CD4-positive, CD25-positive, alpha-beta regulatory T cell (primary cell): ENCODE results near the gene KIAA1328. TPM values are rescaled to one million over a fixed set of nuclear protein-coding genes. Genes with fewer than 3 reads are reported as not detected.

Source experiments
- ATAC-seq, 2 donors: fragments of 150-1000 bp; cut with Tn5 transposase; one replicate each; pipeline ENCODE4 v1.10.0; 2021; ENCODE audit warnings: low read depth in 2 of 2, moderate number of reproducible peaks in 2 of 2, moderate library complexity in 1 of 2
- DNase-seq, 3 donors: peaks; one replicate each; pipeline versions ENCODE4 v3.0.0 to v3.0.0-alpha.2; 2012 to 2022; ENCODE audit warnings: mixed read lengths in 1 of 3
- H3K27ac ChIP-seq: one replicate; pipeline ENCODE4 v1.7.0; 2013; ENCODE audit warnings: mild to moderate bottlenecking, low read length; ENCODE audit not compliant: insufficient read depth, poor library complexity, severe bottlenecking
- H3K27me3 ChIP-seq: one replicate; pipeline ENCODE4 v1.7.0; 2013; ENCODE audit warnings: low read length; ENCODE audit not compliant: control insufficient read depth, insufficient read depth
- H3K36me3 ChIP-seq: one replicate; pipeline ENCODE4 v1.7.0; 2013; ENCODE audit warnings: mild to moderate bottlenecking, low read length, moderate library complexity; ENCODE audit not compliant: control insufficient read depth, insufficient read depth
- H3K4me1 ChIP-seq: 2 replicates; pipeline ENCODE4 v1.7.0; 2013; ENCODE audit warnings: mild to moderate bottlenecking, low read length; ENCODE audit not compliant: insufficient read depth, control insufficient read depth, poor library complexity, severe bottlenecking
- H3K4me3 ChIP-seq: one replicate; pipeline ENCODE4 v1.7.0; 2013; ENCODE audit warnings: low read depth, mild to moderate bottlenecking, low read length, moderate library complexity
- H3K9me3 ChIP-seq, 2 experiments: 1 replicate in 1 of 2; 2 replicates in 1 of 2; pipeline ENCODE4 v1.7.0; 2013; ENCODE audit warnings: low read length in 2 of 2, mild to moderate bottlenecking in 1 of 2, moderate library complexity in 1 of 2; ENCODE audit not compliant: control insufficient read depth in 2 of 2
- H3K27ac Mint-ChIP-seq, 3 donors: one replicate each; pipeline ENCODE4 v1.8.0; 2020 to 2022; ENCODE audit warnings: mild to moderate bottlenecking in 3 of 3, mixed read lengths in 3 of 3, moderate library complexity in 2 of 3
- H3K27me3 Mint-ChIP-seq: one replicate; pipeline ENCODE4 v1.8.0; 2022; ENCODE audit warnings: mild to moderate bottlenecking, mixed read lengths
- H3K36me3 Mint-ChIP-seq: one replicate; pipeline ENCODE4 v1.8.0; 2020; ENCODE audit warnings: mixed read lengths
- H3K4me1 Mint-ChIP-seq, 4 donors: one replicate each; pipeline ENCODE4 v1.8.0; 2020 to 2022; ENCODE audit warnings: mixed read lengths in 4 of 4, mild to moderate bottlenecking in 1 of 4
- H3K4me3 Mint-ChIP-seq, 4 donors: one replicate each; pipeline ENCODE4 v1.8.0; 2020 to 2022; ENCODE audit warnings: mild to moderate bottlenecking in 4 of 4, mixed read lengths in 4 of 4, moderate library complexity in 3 of 4
- H3K9me3 Mint-ChIP-seq, 7 donors: one replicate each; pipeline ENCODE4 v1.8.0; 2020 to 2022; ENCODE audit warnings: mixed read lengths in 7 of 7, mild to moderate bottlenecking in 3 of 7, moderate library complexity in 2 of 7
- polyA plus RNA-seq, 4 donors: library from polyadenylated mRNA; unstranded; fragments of 300-500 nt; fragmentation: Illumina TruSeq; gene quantifications; one replicate each; pipeline ENCODE4 v1.2.3, GENCODE V29; 2021
- total RNA-seq: library from RNA; stranded (reverse); gene quantifications from one replicate; pipeline ENCODE4 v1.2.3, GENCODE V29; 2022

KIAA1328 gene
- total RNA-seq: 15.4 TPM
- 10 to 100 TPM in 1 of 4 donors, 1 to 10 TPM in 3; 7.9 to 10.2 (median 8.4) TPM for polyA plus RNA-seq

DNA sequence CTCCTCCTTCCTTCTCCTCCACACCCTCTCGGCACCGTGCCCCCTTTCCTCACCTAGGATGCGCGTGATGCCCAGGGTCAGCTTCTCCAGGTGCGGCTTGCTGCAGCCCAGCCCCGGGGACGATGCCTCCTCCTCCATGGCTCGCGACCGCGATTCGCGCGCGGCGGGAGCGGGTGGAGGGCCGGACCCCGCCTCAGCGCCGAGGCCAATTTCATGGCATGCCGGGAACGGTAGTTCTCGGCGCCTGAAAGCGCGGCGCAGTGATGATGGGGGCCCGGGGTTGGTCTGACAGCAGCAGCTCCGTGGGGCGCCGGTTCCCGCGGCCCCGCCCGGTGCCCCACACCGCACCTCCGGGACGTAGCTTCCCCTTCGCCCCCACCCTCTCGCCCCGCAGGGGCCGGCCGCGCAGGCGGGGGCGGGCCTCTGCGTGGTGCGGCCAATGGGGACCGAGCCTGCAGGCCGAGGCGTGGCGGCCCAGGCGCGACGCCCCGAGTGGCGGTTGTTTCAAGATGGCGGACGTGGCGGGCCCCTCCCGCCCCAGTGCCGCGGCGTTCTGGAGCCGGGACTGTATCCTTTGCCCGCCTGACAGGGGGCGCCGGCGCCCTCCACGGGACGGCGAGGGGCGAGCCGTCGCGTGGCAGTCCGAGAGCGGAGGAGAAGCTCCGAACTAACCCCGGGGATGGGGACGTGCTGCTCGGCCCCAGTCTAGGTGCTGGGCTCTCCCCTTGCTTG lies at the start of gene KIAA1328, which contains the start of gene TPGS2:
Gene KIAA1328, plus strand, starts transcription at position 498 of the 732 bp plus-strand sequence. Its CDS starts 12 bp downstream, at position 510.
Gene TPGS2, minus strand, starts transcription at position 373 of the 732 bp plus-strand sequence. Its CDS starts 235 bp downstream, at position 138.
- Mint-ChIP-seq H3K36me3 (peaks cover 7% of the 10 kb centered on the region), H3K4me3 (peak within 1 kb of the TSS; percentile 93 to 98 (median 96)), H3K27me3 (no peaks in the 10 kb centered on the region), H3K9me3 (peaks cover 0 to 2% (median 0%) of the 10 kb centered on the region in 7 donors), H3K4me1 (peaks cover 32 to 57% (median 42%) of the 10 kb centered on the region in 4 donors), H3K27ac (peak within 1 kb of the TSS; percentile 92 to 96 (median 94))
- ATAC-seq (peak; percentile 89 to 91), DNase-seq (peak; percentile 87 to 93 (median 88))
- no peaks in the 10 kb centered on the region for H3K27me3 ChIP-seq
- peak within 1 kb of the TSS; percentile 78 for H3K27ac ChIP-seq
- no peaks in the 10 kb centered on the region for H3K36me3 ChIP-seq
- H3K4me1 ChIP-seq: peaks cover 29% of the 10 kb centered on the region
- H3K9me3 ChIP-seq: no peaks in the 10 kb centered on the region
- H3K4me3 ChIP-seq: peak within 1 kb of the TSS; percentile 90

GRCh38 chr18:36780748-36781147 lies 48.2 kb upstream of the KIAA1328 start:
- peaks cover 13% of the 10 kb centered on the region for H3K36me3 ChIP-seq
- Mint-ChIP-seq H3K4me1 (peaks cover 0 to 4% (median 0%) of the 10 kb centered on the region in 4 donors), H3K36me3 (peaks cover 28% of the 10 kb centered on the region), H3K27me3 (no peaks in the 10 kb centered on the region), H3K27ac (no peak overlapping the region), H3K9me3 (peaks cover 0 to under 1% (median 0%) of the 10 kb centered on the region in 7 donors), H3K4me3 (no peak overlapping the region)
- no peak for DNase-seq
- no peaks in the 10 kb centered on the region for H3K27me3 ChIP-seq
- no peaks in the 10 kb centered on the region for H3K4me1 ChIP-seq
- H3K4me3 ChIP-seq: no peak overlapping the region
- H3K9me3 ChIP-seq: no peaks in the 10 kb centered on the region
- H3K27ac ChIP-seq: no peak overlapping the region
- no peak for ATAC-seq

DNA sequence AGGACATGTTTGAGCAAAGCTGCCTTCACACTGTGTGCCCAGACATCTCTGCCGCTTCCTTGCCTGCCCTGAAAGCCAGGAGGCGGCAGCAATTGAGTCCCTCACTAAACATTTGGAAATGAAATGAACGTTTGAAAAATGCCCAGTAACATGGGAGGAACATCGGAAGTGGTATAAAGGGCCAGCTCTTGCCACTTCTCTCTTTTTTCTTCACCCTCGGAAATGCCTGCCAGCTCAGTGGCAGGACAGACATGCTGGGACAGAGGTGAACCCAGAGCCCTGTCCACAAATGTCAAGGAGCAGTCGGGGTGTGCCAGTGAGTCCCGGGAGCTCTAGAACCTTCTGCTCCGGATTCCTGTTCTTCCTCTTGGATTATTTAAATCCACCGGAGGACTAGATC lies 46.2 kb upstream of the KIAA1328 start:
- ATAC-seq (no peak), DNase-seq (no peak)
- H3K4me1 ChIP-seq: no peaks in the 10 kb centered on the region
- no peak overlapping the region for H3K27ac ChIP-seq
- H3K27me3 Mint-ChIP-seq: no peaks in the 10 kb centered on the region
- H3K36me3 ChIP-seq: peaks cover 13% of the 10 kb centered on the region
- H3K9me3 ChIP-seq: no peaks in the 10 kb centered on the region
- H3K27me3 ChIP-seq: no peaks in the 10 kb centered on the region
- H3K4me3 ChIP-seq: no peak overlapping the region
- H3K27ac Mint-ChIP-seq: peak overlapping the region in 1 of 3 donors; percentile 48
- H3K9me3 Mint-ChIP-seq: no peaks in the 10 kb centered on the region
- H3K4me1 Mint-ChIP-seq: peaks cover 4 to 12% (median 8%) of the 10 kb centered on the region in 4 donors
- H3K36me3 Mint-ChIP-seq: peaks cover 36% of the 10 kb centered on the region
- H3K4me3 Mint-ChIP-seq: no peak overlapping the region

GRCh38 chr18:36783792-36784191 lies 45.1 kb upstream of the KIAA1328 start:
- Histone ChIP-seq H3K27me3 (no peaks in the 10 kb centered on the region), H3K36me3 (peaks cover 21% of the 10 kb centered on the region), H3K27ac (no peak overlapping the region), H3K9me3 (no peaks in the 10 kb centered on the region), H3K4me1 (no peaks in the 10 kb centered on the region), H3K4me3 (no peak overlapping the region)
- H3K4me3 Mint-ChIP-seq: no peak overlapping the region
- peaks cover 34% of the 10 kb centered on the region for H3K36me3 Mint-ChIP-seq
- peaks cover 4 to 12% (median 8%) of the 10 kb centered on the region in 4 donors for H3K4me1 Mint-ChIP-seq
- no peak for DNase-seq
- ATAC-seq: no peak
- H3K9me3 Mint-ChIP-seq: no peaks in the 10 kb centered on the region
- no peak overlapping the region for H3K27ac Mint-ChIP-seq
- no peaks in the 10 kb centered on the region for H3K27me3 Mint-ChIP-seq

- peaks cover 52% of the 10 kb centered on the region for H3K36me3 Mint-ChIP-seq
- ATAC-seq: no peak
- peaks cover 0 to 6% (median 0%) of the 10 kb centered on the region in 7 donors for H3K9me3 Mint-ChIP-seq
Measured at GRCh38 chr18:36786686-36787085, 42.2 kb upstream of the KIAA1328 start.

DNA sequence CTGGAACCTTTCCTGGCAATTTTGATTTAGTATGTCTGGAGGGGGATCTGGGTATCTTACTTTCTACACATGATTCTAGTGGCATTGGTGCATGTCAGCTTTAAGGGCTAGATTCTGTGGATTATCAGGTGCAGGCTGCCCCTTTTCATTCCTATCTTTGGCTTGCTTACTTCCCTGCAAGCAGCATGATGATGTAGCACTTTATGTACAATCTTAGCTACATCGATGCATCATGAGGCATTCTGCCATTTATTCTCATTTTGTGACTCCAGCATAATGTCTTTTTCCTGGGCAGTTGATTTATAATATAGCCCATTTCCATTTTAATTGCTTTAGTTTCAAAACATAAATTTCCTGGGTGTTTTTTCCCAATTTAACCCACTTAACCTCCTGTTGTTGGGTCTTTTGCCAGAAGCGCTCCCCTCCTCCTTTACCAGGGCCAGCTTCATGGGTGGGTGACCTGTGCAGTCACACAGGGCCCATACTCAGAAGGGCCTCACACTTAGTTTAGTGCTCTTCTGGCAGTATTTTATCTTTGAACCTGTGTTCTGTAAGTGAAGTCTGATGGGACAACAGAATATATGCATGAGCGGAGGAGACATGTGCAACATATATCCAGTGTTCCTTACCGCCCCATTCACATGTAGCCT lies 36.2 kb upstream of the KIAA1328 start:
- H3K4me3 ChIP-seq: no peak overlapping the region
- no peaks in the 10 kb centered on the region for H3K4me1 ChIP-seq
- peaks cover 0 to 4% (median 0%) of the 10 kb centered on the region in 4 donors for H3K4me1 Mint-ChIP-seq
- H3K9me3 ChIP-seq: no peaks in the 10 kb centered on the region
- peaks cover 73% of the 10 kb centered on the region for H3K36me3 ChIP-seq
- H3K9me3 Mint-ChIP-seq: peaks cover 0 to 6% (median 0%) of the 10 kb centered on the region in 7 donors
- peaks cover 76% of the 10 kb centered on the region for H3K36me3 Mint-ChIP-seq
- H3K27ac ChIP-seq: no peak overlapping the region
- DNase-seq (no peak), ATAC-seq (no peak)
- no peak overlapping the region for H3K4me3 Mint-ChIP-seq
- no peaks in the 10 kb centered on the region for H3K27me3 Mint-ChIP-seq
- no peak overlapping the region for H3K27ac Mint-ChIP-seq
- no peaks in the 10 kb centered on the region for H3K27me3 ChIP-seq

More at GRCh38 chr18:36786686-36787085, 42.2 kb upstream of the KIAA1328 start:
- no peaks in the 10 kb centered on the region for H3K4me1 ChIP-seq
- Mint-ChIP-seq H3K4me3 (no peak overlapping the region), H3K4me1 (peaks cover 4 to 16% (median 8%) of the 10 kb centered on the region in 4 donors), H3K27me3 (no peaks in the 10 kb centered on the region), H3K27ac (peak overlapping the region in 2 of 3 donors; percentile 5 to 15)
- H3K4me3 ChIP-seq: no peak overlapping the region
- H3K27me3 ChIP-seq: no peaks in the 10 kb centered on the region
- H3K36me3 ChIP-seq: peaks cover 33% of the 10 kb centered on the region
- no peak overlapping the region for H3K27ac ChIP-seq
- DNase-seq: peak in 1 of 3 donors; percentile 5
- H3K9me3 ChIP-seq: no peaks in the 10 kb centered on the region

- H3K27me3 ChIP-seq: no peaks in the 10 kb centered on the region
- H3K36me3 ChIP-seq: peaks cover 89% of the 10 kb centered on the region
- ATAC-seq (no peak), DNase-seq (no peak)
- H3K9me3 ChIP-seq: no peaks in the 10 kb centered on the region
- Mint-ChIP-seq H3K36me3 (peaks cover 80% of the 10 kb centered on the region), H3K27ac (peak overlapping the region in 2 of 3 donors; percentile 24 to 26), H3K4me3 (no peak overlapping the region), H3K27me3 (no peaks in the 10 kb centered on the region), H3K9me3 (no peaks in the 10 kb centered on the region), H3K4me1 (no peaks in the 10 kb centered on the region)
- no peak overlapping the region for H3K4me3 ChIP-seq
- H3K27ac ChIP-seq: no peak overlapping the region
- H3K4me1 ChIP-seq: no peaks in the 10 kb centered on the region
Measured at GRCh38 chr18:36798738-36799473, 30.0 kb upstream of the KIAA1328 start.
